H1 (cell line): ENCODE results near the gene YEATS4. TPM values are rescaled to one million over a fixed set of nuclear protein-coding genes. Genes with fewer than 3 reads are reported as not detected.

ENCODE experiments used
- ATF2 ChIP-seq: IDR thresholded peaks from 2 replicates; pipeline ENCODE4 v1.6.1; 2012; ENCODE audit warnings: low read length, inconsistent platforms
- HDAC6 ChIP-seq: IDR thresholded peaks from one replicate; pipeline ENCODE4 v1.7.1; 2012; ENCODE audit warnings: low read depth, mild to moderate bottlenecking, inconsistent platforms, low read length, moderate library complexity
- POU5F1 ChIP-seq: IDR thresholded peaks from 2 replicates; pipeline ENCODE4 v1.6.1; 2011; ENCODE audit warnings: low read depth, mild to moderate bottlenecking, low read length, moderate library complexity
- SIX5 ChIP-seq: IDR thresholded peaks from 2 replicates; pipeline ENCODE4 v1.6.1; 2011; ENCODE audit warnings: mild to moderate bottlenecking, low read depth, low read length
- SP4 ChIP-seq: IDR thresholded peaks from 2 replicates; pipeline ENCODE4 v1.6.1; 2012; ENCODE audit warnings: low read length, inconsistent platforms
- polyA plus RNA-seq, 7 experiments: library from polyadenylated mRNA; depleted of rRNA in 3 of 7; stranded (reverse) in 5 of 7; unstranded in 2 of 7; fragments of >200 nt in 5 of 7; fragments of 200-250 nt in 2 of 7; gene quantifications; 1 replicate in 5 of 7; 2 replicates in 1 of 7; 4 replicates in 1 of 7; pipeline versions ENCODE4 v1.2.1 to v1.2.3, GENCODE V29; 2011 to 2013; ENCODE audit warnings: missing spikeins in 2 of 7, mixed read lengths in 2 of 7
- total RNA-seq: library from RNA; stranded (reverse); fragmentation: NEBNext Ultra II Directional; extraction: Animal tissue kit (Norgen Biotek cat#: 25700); gene quantifications from 2 replicates; pipeline ENCODE4 v1.2.1, GENCODE V29; 2021
- TF ChIP-seq, protein P1 (sequence below): fragments of 300-600 bp; sonication (generic); IDR thresholded peaks from 2 replicates; pipeline ENCODE4 v1.7.1; 2012; ENCODE audit warnings: low read length, moderate library complexity, mild to moderate bottlenecking, inconsistent platforms; ENCODE audit not compliant: insufficient replicate concordance

YEATS4 gene
- total and polyA plus RNA-seq, 2 of the 8 experiments (the other 6 are each of a cell fraction or from before 2014, with no cell fraction given): 25.7 to 32.5 TPM

GRCh38 chr12:69318225-69318624 lies 41.3 kb upstream of the YEATS4 start (continued):
- TF ChIP-seq, protein P1, sequence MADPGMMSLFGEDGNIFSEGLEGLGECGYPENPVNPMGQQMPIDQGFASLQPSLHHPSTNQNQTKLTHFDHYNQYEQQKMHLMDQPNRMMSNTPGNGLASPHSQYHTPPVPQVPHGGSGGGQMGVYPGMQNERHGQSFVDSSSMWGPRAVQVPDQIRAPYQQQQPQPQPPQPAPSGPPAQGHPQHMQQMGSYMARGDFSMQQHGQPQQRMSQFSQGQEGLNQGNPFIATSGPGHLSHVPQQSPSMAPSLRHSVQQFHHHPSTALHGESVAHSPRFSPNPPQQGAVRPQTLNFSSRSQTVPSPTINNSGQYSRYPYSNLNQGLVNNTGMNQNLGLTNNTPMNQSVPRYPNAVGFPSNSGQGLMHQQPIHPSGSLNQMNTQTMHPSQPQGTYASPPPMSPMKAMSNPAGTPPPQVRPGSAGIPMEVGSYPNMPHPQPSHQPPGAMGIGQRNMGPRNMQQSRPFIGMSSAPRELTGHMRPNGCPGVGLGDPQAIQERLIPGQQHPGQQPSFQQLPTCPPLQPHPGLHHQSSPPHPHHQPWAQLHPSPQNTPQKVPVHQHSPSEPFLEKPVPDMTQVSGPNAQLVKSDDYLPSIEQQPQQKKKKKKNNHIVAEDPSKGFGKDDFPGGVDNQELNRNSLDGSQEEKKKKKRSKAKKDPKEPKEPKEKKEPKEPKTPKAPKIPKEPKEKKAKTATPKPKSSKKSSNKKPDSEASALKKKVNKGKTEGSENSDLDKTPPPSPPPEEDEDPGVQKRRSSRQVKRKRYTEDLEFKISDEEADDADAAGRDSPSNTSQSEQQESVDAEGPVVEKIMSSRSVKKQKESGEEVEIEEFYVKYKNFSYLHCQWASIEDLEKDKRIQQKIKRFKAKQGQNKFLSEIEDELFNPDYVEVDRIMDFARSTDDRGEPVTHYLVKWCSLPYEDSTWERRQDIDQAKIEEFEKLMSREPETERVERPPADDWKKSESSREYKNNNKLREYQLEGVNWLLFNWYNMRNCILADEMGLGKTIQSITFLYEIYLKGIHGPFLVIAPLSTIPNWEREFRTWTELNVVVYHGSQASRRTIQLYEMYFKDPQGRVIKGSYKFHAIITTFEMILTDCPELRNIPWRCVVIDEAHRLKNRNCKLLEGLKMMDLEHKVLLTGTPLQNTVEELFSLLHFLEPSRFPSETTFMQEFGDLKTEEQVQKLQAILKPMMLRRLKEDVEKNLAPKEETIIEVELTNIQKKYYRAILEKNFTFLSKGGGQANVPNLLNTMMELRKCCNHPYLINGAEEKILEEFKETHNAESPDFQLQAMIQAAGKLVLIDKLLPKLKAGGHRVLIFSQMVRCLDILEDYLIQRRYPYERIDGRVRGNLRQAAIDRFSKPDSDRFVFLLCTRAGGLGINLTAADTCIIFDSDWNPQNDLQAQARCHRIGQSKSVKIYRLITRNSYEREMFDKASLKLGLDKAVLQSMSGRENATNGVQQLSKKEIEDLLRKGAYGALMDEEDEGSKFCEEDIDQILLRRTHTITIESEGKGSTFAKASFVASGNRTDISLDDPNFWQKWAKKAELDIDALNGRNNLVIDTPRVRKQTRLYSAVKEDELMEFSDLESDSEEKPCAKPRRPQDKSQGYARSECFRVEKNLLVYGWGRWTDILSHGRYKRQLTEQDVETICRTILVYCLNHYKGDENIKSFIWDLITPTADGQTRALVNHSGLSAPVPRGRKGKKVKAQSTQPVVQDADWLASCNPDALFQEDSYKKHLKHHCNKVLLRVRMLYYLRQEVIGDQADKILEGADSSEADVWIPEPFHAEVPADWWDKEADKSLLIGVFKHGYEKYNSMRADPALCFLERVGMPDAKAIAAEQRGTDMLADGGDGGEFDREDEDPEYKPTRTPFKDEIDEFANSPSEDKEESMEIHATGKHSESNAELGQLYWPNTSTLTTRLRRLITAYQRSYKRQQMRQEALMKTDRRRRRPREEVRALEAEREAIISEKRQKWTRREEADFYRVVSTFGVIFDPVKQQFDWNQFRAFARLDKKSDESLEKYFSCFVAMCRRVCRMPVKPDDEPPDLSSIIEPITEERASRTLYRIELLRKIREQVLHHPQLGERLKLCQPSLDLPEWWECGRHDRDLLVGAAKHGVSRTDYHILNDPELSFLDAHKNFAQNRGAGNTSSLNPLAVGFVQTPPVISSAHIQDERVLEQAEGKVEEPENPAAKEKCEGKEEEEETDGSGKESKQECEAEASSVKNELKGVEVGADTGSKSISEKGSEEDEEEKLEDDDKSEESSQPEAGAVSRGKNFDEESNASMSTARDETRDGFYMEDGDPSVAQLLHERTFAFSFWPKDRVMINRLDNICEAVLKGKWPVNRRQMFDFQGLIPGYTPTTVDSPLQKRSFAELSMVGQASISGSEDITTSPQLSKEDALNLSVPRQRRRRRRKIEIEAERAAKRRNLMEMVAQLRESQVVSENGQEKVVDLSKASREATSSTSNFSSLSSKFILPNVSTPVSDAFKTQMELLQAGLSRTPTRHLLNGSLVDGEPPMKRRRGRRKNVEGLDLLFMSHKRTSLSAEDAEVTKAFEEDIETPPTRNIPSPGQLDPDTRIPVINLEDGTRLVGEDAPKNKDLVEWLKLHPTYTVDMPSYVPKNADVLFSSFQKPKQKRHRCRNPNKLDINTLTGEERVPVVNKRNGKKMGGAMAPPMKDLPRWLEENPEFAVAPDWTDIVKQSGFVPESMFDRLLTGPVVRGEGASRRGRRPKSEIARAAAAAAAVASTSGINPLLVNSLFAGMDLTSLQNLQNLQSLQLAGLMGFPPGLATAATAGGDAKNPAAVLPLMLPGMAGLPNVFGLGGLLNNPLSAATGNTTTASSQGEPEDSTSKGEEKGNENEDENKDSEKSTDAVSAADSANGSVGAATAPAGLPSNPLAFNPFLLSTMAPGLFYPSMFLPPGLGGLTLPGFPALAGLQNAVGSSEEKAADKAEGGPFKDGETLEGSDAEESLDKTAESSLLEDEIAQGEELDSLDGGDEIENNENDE: no peak
- TF ChIP-seq SP4: no peak
- TF ChIP-seq ATF2: no peak
- no peak for TF ChIP-seq POU5F1
- no peak for TF ChIP-seq SIX5
- no peak for TF ChIP-seq HDAC6
